ENCODE results near the gene ANKRD13D. TPM values are rescaled to one million over a fixed set of nuclear protein-coding genes. Genes with fewer than 3 reads are reported as not detected.

Gene ANKRD13D
- total and polyA plus RNA-seq, 2 experiments from 2014 or later, result 20.3 to 30.8 TPM

DNA sequence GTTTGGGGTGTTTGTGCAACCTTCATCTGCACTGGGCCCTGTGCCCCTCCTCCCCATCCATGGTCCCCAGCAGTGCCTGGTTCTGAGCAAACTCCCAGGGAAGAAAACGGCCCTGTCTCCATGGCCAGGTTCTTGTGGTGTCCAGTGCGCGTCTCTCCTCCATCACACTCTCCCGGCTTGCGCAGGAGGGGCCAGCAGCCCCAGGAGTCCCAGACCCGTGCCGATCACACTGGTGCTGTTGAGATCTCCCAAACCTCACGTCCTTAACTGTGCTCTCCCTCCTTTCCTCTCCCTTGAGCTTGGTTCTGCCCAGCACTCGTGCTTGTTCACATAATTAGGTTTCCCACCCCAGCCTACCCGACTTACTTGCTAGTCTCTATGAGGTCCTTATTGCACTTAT, 33.8 kb upstream of the ANKRD13D start:
- Histone ChIP-seq H3K4me1 (ENCODE audit: insufficient read depth) (no peaks in the 10 kb centered on the region), H4K20me1 (replicated peaks; ENCODE audit: insufficient read depth) (peaks cover 28% of the 10 kb centered on the region), H3F3A (replicated peaks; ENCODE audit: low read depth) (peaks cover 31% of the 10 kb centered on the region), H2AFZ (no peak overlapping the region), H3K4me3 (no peak overlapping the region), H3K27me3 (ENCODE audit: insufficient read depth) (no peaks in the 10 kb centered on the region), H3K27ac (ENCODE audit: low read depth) (no peak overlapping the region), H3K9me2 (ENCODE audit: insufficient read depth) (no peaks in the 10 kb centered on the region), H3K79me2 (replicated peaks; ENCODE audit: insufficient read depth) (no peaks in the 10 kb centered on the region; the same call in 1 of the 2 replicates), H3K36me3 (ENCODE audit: insufficient read depth) (peaks cover 59% of the 10 kb centered on the region), H3K4me2 (no peak overlapping the region)
- ATAC-seq, result no peak
- no peak overlapping the region for H3K4me3 Mint-ChIP-seq
- H3K27me3 Mint-ChIP-seq (ENCODE audit: insufficient read depth, low read depth, poor library complexity), result peaks cover 9% of the 10 kb centered on the region
- TF ChIP-seq EZH2phosphoT487 (IDR thresholded peaks at IDR 0.05; ENCODE audit: unreplicated experiment) (no peak), NANOG (IDR thresholded peaks at IDR 0.05; ENCODE audit: borderline replicate concordance) (no peak), STAT1 (IDR thresholded peaks at IDR 0.05; ENCODE audit: unreplicated experiment) (no peak), CREB1 (CRISPR knock-in tag; IDR thresholded peaks at IDR 0.05; ENCODE audit: low read depth) (no peak), ZNF114 (CRISPR knock-in tag; IDR thresholded peaks at IDR 0.05) (no peak), EZH2 (IDR thresholded peaks at IDR 0.05; ENCODE audit: low read depth, unreplicated experiment) (no peak)
- TF ChIP-seq, protein P1, sequence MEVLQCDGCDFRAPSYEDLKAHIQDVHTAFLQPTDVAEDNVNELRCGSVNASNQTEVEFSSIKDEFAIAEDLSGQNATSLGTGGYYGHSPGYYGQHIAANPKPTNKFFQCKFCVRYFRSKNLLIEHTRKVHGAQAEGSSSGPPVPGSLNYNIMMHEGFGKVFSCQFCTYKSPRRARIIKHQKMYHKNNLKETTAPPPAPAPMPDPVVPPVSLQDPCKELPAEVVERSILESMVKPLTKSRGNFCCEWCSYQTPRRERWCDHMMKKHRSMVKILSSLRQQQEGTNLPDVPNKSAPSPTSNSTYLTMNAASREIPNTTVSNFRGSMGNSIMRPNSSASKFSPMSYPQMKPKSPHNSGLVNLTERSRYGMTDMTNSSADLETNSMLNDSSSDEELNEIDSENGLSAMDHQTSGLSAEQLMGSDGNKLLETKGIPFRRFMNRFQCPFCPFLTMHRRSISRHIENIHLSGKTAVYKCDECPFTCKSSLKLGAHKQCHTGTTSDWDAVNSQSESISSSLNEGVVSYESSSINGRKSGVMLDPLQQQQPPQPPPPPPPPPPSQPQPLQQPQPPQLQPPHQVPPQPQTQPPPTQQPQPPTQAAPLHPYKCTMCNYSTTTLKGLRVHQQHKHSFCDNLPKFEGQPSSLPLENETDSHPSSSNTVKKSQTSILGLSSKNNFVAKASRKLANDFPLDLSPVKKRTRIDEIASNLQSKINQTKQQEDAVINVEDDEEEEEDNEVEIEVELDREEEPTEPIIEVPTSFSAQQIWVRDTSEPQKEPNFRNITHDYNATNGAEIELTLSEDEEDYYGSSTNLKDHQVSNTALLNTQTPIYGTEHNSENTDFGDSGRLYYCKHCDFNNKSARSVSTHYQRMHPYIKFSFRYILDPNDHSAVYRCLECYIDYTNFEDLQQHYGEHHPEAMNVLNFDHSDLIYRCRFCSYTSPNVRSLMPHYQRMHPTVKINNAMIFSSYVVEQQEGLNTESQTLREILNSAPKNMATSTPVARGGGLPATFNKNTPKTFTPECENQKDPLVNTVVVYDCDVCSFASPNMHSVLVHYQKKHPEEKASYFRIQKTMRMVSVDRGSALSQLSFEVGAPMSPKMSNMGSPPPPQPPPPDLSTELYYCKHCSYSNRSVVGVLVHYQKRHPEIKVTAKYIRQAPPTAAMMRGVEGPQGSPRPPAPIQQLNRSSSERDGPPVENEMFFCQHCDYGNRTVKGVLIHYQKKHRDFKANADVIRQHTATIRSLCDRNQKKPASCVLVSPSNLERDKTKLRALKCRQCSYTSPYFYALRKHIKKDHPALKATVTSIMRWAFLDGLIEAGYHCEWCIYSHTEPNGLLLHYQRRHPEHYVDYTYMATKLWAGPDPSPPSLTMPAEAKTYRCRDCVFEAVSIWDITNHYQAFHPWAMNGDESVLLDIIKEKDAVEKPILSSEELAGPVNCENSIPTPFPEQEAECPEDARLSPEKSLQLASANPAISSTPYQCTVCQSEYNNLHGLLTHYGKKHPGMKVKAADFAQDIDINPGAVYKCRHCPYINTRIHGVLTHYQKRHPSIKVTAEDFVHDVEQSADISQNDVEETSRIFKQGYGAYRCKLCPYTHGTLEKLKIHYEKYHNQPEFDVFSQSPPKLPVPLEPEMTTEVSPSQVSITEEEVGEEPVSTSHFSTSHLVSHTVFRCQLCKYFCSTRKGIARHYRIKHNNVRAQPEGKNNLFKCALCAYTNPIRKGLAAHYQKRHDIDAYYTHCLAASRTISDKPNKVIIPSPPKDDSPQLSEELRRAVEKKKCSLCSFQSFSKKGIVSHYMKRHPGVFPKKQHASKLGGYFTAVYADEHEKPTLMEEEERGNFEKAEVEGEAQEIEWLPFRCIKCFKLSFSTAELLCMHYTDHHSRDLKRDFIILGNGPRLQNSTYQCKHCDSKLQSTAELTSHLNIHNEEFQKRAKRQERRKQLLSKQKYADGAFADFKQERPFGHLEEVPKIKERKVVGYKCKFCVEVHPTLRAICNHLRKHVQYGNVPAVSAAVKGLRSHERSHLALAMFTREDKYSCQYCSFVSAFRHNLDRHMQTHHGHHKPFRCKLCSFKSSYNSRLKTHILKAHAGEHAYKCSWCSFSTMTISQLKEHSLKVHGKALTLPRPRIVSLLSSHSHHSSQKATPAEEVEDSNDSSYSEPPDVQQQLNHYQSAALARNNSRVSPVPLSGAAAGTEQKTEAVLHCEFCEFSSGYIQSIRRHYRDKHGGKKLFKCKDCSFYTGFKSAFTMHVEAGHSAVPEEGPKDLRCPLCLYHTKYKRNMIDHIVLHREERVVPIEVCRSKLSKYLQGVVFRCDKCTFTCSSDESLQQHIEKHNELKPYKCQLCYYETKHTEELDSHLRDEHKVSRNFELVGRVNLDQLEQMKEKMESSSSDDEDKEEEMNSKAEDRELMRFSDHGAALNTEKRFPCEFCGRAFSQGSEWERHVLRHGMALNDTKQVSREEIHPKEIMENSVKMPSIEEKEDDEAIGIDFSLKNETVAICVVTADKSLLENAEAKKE (CRISPR knock-in tag; IDR thresholded peaks at IDR 0.05), result no peak
- TF ChIP-seq, protein P2, sequence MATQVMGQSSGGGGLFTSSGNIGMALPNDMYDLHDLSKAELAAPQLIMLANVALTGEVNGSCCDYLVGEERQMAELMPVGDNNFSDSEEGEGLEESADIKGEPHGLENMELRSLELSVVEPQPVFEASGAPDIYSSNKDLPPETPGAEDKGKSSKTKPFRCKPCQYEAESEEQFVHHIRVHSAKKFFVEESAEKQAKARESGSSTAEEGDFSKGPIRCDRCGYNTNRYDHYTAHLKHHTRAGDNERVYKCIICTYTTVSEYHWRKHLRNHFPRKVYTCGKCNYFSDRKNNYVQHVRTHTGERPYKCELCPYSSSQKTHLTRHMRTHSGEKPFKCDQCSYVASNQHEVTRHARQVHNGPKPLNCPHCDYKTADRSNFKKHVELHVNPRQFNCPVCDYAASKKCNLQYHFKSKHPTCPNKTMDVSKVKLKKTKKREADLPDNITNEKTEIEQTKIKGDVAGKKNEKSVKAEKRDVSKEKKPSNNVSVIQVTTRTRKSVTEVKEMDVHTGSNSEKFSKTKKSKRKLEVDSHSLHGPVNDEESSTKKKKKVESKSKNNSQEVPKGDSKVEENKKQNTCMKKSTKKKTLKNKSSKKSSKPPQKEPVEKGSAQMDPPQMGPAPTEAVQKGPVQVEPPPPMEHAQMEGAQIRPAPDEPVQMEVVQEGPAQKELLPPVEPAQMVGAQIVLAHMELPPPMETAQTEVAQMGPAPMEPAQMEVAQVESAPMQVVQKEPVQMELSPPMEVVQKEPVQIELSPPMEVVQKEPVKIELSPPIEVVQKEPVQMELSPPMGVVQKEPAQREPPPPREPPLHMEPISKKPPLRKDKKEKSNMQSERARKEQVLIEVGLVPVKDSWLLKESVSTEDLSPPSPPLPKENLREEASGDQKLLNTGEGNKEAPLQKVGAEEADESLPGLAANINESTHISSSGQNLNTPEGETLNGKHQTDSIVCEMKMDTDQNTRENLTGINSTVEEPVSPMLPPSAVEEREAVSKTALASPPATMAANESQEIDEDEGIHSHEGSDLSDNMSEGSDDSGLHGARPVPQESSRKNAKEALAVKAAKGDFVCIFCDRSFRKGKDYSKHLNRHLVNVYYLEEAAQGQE (IDR thresholded peaks at IDR 0.05; ENCODE audit: unreplicated experiment), result no peak
- no peak overlapping the region for H3K27ac Mint-ChIP-seq
- peaks cover 70% of the 10 kb centered on the region for H3K36me3 Mint-ChIP-seq (ENCODE audit: low read depth)
- no peaks in the 10 kb centered on the region for H3K4me1 Mint-ChIP-seq
- H3K9me3 Mint-ChIP-seq, result no peaks in the 10 kb centered on the region
- no peak for DNase-seq (ENCODE audit: low spot score)
